Measurements from ENCODE around the gene NECAP2. TPM values are rescaled to one million over a fixed set of nuclear protein-coding genes. Genes with fewer than 3 reads are reported as not detected.

NECAP2 gene
- total RNA-seq = 145 and 178 TPM in 2 replicates

DNA sequence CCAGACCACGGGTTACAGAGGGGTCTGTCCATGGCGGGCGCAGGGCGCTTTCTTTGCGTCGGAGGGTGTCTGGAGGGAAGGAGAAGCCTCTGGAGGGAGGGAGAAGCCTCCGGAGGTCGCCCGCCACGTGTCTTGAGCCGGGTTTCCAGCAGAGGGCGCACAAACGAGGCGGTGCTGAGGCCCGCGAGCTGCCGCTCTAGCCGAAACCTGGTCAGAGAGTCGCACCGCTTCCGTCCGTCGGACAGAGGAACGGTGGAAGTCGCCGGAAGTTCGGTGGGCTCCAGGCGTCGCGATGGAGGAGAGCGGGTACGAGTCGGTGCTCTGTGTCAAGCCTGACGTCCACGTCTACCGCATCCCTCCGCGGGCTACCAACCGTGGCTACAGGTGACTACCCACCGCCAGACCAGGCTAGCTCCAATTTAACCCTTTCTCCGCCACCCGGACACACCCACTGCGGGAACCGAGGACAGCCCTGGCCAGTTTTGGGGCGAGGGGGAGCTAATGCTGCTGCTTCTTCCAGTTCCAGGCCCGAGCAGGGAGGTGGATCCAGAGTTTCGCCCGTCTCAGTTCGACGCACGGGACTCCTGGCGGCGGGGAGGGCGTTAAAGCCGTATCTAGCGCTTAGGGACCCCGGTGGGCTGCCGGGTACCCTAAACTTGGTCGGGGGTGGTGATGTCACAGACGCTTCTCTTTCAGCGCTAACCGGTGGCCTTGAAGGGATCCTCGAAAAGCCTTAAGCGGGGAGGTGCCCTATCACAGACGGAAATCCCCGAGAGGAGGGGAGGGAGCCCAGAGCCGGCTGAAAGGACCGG, at the start of gene NECAP2:
NECAP2 (plus strand) TSS at position 255 of the 812 bp plus-strand sequence; CDS start at position 293, 38 bp downstream.
- DNase-seq (ENCODE audit: low read depth in 2 of 2) = peak; percentile 83 to 94

GRCh38 chr1:16391411-16391810, 49.1 kb upstream of the NECAP2 start:
- no peak for DNase-seq (ENCODE audit: low read depth in 2 of 2)

GRCh38 chr1:16392740-16393569, 47.6 kb upstream of the NECAP2 start:
- no peak for DNase-seq (ENCODE audit: low read depth in 2 of 2)

GRCh38 chr1:16393570-16394521, 46.7 kb upstream of the NECAP2 start:
- DNase-seq (ENCODE audit: low read depth in 2 of 2) = no peak

DNA sequence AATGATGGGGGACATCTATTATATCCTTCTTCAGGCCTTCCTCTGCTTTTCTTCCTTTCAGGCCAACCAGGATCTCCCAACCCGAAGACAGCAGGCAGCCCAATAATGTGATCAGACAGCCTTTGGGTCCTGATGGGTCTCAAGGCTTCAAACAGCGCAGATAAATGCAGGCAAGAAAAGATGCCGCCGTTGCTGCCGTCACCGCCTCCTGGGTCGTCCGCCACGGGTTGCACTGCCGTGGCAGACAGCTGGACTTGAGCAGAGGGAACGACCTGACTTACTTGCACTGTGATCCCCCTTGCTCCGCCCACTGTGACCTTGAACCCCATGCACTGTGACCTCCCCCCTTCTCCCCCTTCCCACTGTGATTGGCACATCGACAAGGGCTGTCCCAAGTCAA, 45.5 kb upstream of the NECAP2 start:
- DNase-seq (ENCODE audit: low read depth in 2 of 2) = no peak

DNA sequence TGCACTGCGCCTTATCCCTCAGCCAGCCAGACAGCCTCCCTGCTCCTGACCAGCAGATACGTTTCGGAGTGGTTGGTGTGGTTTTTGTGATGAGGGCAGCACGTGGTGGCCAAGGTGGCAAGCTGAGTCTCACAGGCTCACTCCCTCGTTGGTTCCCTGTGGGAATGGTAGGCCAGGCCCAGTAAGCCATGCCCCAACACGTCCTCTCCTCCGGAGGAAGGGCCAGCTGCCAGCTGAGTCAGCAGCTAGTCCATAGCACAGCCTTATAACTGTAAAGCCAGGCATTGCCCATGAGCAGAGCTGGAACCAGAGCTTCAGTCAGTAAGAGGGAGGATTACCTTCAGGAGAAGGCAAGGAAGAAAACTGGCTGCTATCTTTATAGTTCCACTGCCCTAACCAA, 43.9 kb upstream of the NECAP2 start:
- DNase-seq (ENCODE audit: low read depth in 2 of 2) = peak in 1 of 2 donors; percentile 62

DNA sequence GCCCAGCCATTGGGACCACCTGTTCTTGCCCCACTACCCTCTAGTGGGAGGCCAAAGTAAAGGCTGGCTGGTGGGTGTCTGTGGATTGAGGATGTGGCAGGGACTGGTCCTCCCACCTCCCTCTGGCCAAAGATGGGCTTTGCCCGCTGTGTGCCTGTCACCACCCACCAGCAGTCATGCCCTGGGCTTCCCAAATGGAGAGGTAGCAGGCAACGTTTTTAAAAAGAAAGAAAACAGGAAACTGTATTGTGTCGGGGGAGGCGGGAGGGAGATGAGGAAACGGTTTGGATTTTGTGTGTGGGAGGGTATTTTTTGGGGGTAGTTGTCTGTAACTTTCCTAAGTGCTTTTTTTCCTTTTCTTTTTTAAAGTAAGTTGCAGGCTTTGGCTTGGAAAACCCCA, 43.4 kb upstream of the NECAP2 start:
- DNase-seq (ENCODE audit: low read depth in 2 of 2) = peak in 1 of 2 donors; percentile 18

GRCh38 chr1:16398371-16398953, 42.1 kb upstream of the NECAP2 start:
- DNase-seq (ENCODE audit: low read depth in 2 of 2) = no peak

DNA sequence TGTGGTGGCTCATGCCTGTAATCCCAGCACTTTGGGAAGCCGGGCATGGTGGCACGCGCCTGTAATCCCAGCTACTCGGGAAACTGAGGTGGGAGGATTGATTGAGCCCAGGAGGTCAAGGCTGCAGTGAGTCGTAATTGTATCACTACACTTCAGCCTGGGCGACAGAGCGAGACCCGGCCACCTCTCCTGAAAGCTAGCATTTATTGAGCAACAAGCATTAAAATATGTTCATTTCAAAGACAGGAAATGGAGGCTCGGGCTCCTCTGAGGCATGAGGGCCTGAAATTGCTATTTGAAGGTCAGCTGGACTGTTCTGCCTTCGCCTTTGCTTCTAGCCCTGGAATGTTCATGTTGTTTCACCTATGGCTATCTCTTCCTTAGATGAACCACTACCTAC, 37.8 kb upstream of the NECAP2 start:
- DNase-seq (ENCODE audit: low read depth in 2 of 2) = no peak

GRCh38 chr1:16405441-16405840, 35.1 kb upstream of the NECAP2 start:
- no peak for DNase-seq (ENCODE audit: low read depth in 2 of 2)

DNA sequence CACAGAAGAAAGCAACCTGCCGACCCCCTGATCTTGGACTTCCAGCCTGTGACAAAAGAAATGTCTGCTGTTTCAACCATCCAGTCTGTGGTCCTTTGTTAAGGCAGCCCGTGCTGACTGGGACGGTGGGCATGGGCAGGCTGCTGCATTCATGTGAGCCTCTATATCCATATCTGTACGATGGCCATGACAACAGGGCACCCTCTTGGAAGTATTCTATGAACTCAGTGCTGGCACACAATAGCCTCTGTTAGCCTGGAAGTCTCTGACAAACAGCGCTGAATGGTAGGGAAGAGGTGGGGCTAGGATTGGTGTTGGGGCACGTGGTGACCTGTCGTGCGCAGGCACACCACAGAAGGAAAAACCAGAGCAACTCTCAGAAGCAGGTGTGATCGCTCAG, 33.7 kb upstream of the NECAP2 start:
- no peak for DNase-seq (ENCODE audit: low read depth in 2 of 2)

DNA sequence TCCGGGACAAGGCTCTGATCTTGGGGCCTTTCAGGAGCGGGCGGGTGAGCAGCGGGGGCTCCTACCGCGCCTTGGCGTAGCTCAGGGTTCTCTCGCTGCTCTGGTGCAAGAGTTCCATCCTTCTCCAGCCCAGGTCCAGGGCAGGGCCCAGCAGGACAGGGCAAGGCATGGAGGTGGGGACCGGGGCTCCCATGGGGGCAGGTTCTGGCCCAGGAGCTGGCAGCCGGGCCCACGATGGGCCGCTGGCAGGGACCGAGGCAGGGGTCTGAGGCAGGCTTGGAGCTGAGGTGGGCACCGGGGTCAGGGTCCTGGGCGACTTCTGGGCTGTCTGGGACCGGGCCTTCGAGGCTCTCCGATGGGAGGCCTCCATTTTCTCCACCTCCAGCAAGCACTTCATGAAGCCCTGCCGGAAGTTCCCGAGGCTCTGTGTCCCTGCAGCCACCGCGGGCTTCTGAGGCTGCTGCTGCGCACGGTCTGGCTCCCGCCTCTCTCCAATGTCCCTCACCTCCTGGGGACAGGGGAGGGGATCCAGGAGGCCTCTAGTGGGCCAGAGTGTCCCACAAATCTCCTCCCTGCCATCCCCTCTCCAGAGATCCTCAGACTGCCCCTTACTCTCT, 30.9 kb upstream of the NECAP2 start:
- no peak for DNase-seq (ENCODE audit: low read depth in 2 of 2)

DNA sequence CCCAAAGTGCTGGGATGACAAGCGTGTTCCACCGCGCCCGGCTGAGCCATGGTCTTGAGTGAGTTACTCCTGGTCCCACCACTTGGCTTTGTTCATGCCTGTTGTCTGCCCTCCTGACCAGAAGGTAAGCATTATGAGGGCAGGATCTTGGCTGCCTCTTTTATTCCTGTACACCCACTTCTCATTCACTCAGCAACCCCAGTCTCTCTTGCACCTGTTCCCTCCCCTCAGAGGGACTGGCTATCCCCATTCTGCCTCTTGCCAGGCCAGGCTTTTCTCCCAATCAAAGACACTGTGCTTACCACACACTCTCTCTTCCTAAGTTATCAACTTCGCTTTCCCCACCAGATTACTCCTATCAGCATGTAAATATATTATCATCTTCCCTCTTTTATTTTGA, 29.7 kb upstream of the NECAP2 start:
- DNase-seq (ENCODE audit: low read depth in 2 of 2) = no peak

GRCh38 chr1:16413191-16413590, 27.3 kb upstream of the NECAP2 start:
- no peak for DNase-seq (ENCODE audit: low read depth in 2 of 2)

GRCh38 chr1:16418823-16419425, 21.6 kb upstream of the NECAP2 start:
- no peak for DNase-seq (ENCODE audit: low read depth in 2 of 2)

- DNase-seq (ENCODE audit: low read depth in 2 of 2) = no peak
These were observed 20.0 kb upstream of the NECAP2 start for GRCh38 chr1:16420424-16421118.

DNA sequence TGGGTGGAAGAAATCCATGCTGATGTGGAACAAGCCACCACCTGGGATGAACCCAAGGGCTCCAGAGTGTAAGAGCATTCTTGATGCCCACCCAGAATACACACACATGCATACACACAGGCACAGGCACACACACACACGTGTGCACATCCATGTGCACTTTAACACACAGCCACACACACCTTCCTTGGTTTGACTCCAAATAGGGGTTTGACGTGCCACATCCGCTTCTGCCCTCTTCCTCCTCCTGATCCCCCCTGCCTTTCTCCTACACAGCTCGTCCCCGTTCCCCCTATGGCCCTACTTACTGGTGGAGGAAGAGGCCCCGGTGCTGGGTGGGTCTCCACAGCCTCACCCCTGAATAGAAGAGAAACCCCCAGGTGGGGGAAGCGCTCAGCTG, 19.3 kb upstream of the NECAP2 start:
- no peak for DNase-seq (ENCODE audit: low read depth in 2 of 2)

DNA sequence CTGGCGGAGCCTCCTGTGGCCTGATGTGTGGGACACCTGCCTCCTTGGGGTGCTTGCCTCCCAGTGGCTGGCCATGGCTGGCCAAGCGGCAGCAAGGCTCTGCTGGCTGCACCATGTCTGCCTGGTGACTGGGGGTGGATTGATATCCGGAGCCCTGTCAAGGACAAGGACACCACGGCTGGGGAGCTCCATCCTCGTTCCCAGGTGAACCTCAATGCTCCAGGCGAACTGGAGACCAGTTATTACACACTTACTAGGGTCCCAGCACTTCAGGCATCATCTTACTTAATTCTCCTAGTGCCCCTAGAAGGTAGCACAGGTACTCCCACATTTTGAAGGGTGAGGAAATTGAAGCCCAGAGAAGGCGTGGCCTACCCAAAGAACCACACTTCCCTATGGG, 18.5 kb upstream of the NECAP2 start:
- DNase-seq (ENCODE audit: low read depth in 2 of 2) = no peak

- DNase-seq (ENCODE audit: low read depth in 2 of 2) = no peak
These were observed 15.1 kb upstream of the NECAP2 start for GRCh38 chr1:16425125-16426025.
